ENCODE data around the gene LRRC32. TPM values are rescaled to one million over a fixed set of nuclear protein-coding genes. Genes with fewer than 3 reads are reported as not detected.
A peak's percentile ranks its signal among the peaks of the same experiment; 100 is the strongest.

Gene LRRC32
- total RNA-seq, 1 donor from 2014 or later = 0.77 TPM

DNA sequence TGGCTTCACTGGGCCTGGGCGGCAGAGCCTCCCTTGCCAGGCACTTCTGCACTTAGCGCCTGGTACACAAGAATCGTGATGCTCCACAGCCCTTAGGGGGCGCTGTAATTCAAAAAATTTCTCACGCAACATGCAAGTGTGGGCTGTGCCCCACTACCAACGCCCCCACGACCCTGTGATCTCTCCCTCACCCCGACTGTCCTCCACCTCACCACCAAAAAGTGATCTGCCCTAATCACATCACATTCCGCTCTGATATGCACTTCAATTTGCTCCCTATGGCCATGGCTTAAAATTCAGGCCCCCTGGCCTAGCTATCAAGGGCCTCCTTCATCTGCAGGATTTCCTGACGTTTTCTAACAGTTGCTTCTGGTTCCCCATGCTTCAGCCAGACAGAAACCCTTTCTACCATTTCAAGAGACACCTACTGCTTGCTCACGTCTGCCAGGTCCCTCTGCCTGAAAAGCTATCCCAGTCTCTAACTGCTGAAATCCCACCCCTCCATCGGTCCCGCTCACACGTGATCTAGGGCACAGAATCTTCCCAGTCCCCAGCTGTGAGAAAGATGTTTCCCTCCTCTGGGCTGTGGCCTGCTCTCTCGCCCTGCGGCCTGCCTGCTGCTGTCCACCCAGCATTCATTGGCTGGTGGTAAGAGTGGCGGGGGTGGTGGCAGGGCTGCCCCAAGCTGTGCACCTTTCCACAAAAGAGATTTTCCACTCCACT lies 27.9 kb upstream of the LRRC32 start:
- TF ChIP-seq, protein P1, sequence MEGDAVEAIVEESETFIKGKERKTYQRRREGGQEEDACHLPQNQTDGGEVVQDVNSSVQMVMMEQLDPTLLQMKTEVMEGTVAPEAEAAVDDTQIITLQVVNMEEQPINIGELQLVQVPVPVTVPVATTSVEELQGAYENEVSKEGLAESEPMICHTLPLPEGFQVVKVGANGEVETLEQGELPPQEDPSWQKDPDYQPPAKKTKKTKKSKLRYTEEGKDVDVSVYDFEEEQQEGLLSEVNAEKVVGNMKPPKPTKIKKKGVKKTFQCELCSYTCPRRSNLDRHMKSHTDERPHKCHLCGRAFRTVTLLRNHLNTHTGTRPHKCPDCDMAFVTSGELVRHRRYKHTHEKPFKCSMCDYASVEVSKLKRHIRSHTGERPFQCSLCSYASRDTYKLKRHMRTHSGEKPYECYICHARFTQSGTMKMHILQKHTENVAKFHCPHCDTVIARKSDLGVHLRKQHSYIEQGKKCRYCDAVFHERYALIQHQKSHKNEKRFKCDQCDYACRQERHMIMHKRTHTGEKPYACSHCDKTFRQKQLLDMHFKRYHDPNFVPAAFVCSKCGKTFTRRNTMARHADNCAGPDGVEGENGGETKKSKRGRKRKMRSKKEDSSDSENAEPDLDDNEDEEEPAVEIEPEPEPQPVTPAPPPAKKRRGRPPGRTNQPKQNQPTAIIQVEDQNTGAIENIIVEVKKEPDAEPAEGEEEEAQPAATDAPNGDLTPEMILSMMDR (conservative IDR thresholded peaks at IDR 0.05) = peak; percentile 49
- Mint-ChIP-seq H3K36me3 (ENCODE audit: low read depth) (no peaks in the 10 kb centered on the region), H3K27me3 (ENCODE audit: low read depth) (no peaks in the 10 kb centered on the region), H3K4me1 (peaks cover 5% of the 10 kb centered on the region), H3K9me3 (no peaks in the 10 kb centered on the region), H3K4me3 (no peak overlapping the region), H3K27ac (ENCODE audit: unreplicated experiment) (no peak overlapping the region)
- DNase-seq (ENCODE audit: low read depth, low spot score) = no peak

DNA sequence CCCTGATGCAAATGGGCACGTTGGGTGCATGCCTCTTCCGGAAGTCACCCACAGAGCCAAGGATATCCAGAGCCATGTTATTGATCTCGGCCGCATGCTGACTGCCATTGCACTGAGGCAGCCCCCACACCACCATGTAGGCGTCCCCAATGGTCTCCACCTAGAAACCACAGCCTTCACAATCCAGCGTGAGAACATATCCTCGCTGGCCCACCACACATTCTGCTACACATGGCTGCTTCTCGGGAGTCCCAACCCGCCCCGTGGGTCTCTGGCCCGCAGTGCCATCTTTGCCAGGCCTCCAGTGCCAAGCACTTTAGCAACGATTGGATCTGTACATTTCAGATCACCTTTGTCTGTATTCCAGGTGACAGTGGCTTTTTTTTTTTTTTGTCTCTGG lies 26.2 kb upstream of the LRRC32 start:
- Mint-ChIP-seq H3K4me1 (peaks cover 5% of the 10 kb centered on the region), H3K27me3 (ENCODE audit: low read depth) (no peaks in the 10 kb centered on the region), H3K4me3 (no peak overlapping the region), H3K27ac (ENCODE audit: unreplicated experiment) (peak overlapping the region; percentile 12), H3K36me3 (ENCODE audit: low read depth) (no peaks in the 10 kb centered on the region), H3K9me3 (no peaks in the 10 kb centered on the region)
- no peak for DNase-seq (ENCODE audit: low read depth, low spot score)
- TF ChIP-seq, protein P1 (conservative IDR thresholded peaks at IDR 0.05) = no peak

DNA sequence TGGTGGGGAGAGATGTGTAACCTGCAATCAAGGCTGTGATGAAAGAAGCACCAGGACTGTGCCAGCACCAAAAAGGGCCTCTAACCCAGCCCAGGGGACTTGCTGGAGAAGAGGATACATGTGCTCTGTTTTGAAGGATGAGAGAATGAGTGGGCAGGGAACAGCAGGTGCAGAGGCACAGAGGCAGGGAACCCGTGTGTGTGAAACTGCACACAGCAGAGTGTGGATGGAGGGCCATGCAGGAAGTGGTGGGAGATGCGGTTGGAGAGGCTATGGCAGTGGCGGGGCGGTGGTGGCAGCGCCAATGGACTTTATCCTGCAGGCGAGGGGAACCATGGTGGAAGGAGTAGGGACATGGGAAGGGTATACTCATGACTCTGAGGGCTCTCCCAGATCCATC lies 25.2 kb upstream of the LRRC32 start:
- H3K27ac Mint-ChIP-seq (ENCODE audit: unreplicated experiment) = no peak overlapping the region
- no peaks in the 10 kb centered on the region for H3K9me3 Mint-ChIP-seq
- no peak for DNase-seq (ENCODE audit: low read depth, low spot score)
- TF ChIP-seq, protein P1 (conservative IDR thresholded peaks at IDR 0.05) = no peak
- H3K4me3 Mint-ChIP-seq = no peak overlapping the region
- H3K36me3 Mint-ChIP-seq (ENCODE audit: low read depth) = no peaks in the 10 kb centered on the region
- no peaks in the 10 kb centered on the region for H3K27me3 Mint-ChIP-seq (ENCODE audit: low read depth)
- H3K4me1 Mint-ChIP-seq = peaks cover 5% of the 10 kb centered on the region

DNA sequence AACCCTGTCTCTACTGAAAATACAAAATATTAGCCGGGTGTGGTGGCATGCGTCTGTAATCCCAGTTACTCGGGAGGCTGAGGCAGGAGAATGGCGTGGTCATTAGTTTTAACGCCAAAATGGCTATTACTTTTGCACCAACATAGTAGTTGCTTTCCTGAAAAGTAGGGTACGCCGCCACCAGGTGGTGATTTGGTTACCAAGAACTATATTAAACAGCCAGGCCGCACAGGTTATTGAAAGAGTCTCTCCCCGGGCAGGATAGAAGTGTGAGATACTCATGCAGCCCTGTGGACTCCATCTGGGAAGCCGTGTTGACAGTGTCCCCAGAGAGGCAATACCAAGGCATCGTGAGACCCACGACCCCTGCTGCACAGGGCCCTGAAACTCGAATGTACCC lies 24.6 kb upstream of the LRRC32 start:
- TF ChIP-seq, protein P1 (conservative IDR thresholded peaks at IDR 0.05) = no peak
- H3K4me1 Mint-ChIP-seq = peaks cover 2% of the 10 kb centered on the region
- no peak overlapping the region for H3K4me3 Mint-ChIP-seq
- no peak for DNase-seq (ENCODE audit: low read depth, low spot score)
- H3K27ac Mint-ChIP-seq (ENCODE audit: unreplicated experiment) = no peak overlapping the region
- no peaks in the 10 kb centered on the region for H3K36me3 Mint-ChIP-seq (ENCODE audit: low read depth)
- H3K9me3 Mint-ChIP-seq = no peaks in the 10 kb centered on the region
- no peaks in the 10 kb centered on the region for H3K27me3 Mint-ChIP-seq (ENCODE audit: low read depth)

DNA sequence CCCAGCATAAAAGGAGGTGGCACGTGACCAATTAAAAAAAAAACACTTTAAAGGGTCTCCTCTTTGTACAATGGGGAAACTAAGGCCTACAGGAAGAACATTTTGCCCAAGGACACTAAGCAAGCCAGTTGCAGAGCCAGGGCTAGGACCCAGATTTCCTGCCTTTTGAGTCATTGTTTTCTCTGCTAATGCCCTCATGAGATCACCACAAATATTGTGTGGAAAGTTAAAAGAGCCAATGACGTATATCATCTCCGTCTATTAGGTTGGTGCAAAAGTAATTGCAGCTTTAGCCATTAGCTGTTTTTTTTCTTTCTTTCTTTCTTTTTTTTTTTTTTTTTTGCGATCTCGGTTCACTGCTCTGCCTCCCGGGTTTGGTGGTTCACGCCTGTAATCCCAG lies 24.1 kb upstream of the LRRC32 start:
- no peaks in the 10 kb centered on the region for H3K27me3 Mint-ChIP-seq (ENCODE audit: low read depth)
- no peaks in the 10 kb centered on the region for H3K36me3 Mint-ChIP-seq (ENCODE audit: low read depth)
- DNase-seq (ENCODE audit: low read depth, low spot score) = no peak
- H3K4me1 Mint-ChIP-seq = no peaks in the 10 kb centered on the region
- H3K27ac Mint-ChIP-seq (ENCODE audit: unreplicated experiment) = no peak overlapping the region
- TF ChIP-seq, protein P1 (conservative IDR thresholded peaks at IDR 0.05) = no peak
- no peaks in the 10 kb centered on the region for H3K9me3 Mint-ChIP-seq
- H3K4me3 Mint-ChIP-seq = no peak overlapping the region
